ENCODE measurements around the gene NRSN1. TPM values are rescaled to one million over a fixed set of nuclear protein-coding genes. Genes with fewer than 3 reads are reported as not detected.

Gene NRSN1
- total and polyA plus RNA-seq, 2 donors (not counting 1 experiment from before 2014, with no cell fraction given): not detected

DNA sequence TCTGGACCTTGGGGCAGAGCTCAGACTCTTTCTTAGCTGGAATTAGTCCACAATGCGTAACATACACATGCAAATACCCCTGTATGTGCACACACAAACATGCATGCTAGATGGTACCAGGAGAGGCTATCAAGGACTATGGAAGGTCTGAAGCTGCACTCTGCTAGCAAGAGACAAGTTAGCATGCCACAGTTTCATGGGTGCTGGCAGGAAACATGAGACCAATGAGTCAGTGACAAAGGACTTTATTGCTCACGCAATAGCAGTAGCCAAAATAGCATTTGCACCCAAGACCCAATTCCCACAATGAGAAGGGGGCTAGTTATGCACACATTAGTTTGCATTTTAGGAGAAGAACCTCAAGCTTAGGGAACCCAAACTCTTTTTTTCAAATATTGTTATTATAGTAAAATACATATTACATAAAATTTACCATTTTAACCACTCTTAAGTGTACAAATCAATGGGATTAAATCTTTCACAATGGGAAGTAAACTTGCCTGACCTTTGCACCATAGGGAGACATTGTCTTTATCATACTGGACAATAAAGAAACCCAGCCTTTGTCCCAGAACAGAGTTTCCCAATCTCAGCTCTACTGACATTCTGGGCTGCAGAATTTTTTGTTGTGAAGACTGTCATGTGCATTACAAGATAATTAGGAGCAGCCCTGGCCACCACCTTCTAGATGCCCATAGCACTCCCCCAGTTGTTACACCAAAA is 69.1 kb downstream of the NRSN1 start:
- H3K27me3 ChIP-seq (replicated peaks in 1 of 4; ENCODE audit: control extremely low read depth in 1 of 4, control insufficient read depth in 3 of 4, insufficient read depth in 4 of 4, low read length in 3 of 4): peaks cover 0 to 4% (median 1%) of the 10 kb centered on the region in 4 experiments
- H2AFZ ChIP-seq (ENCODE audit: insufficient read depth, low read depth, low read length, poor library complexity, severe bottlenecking): no peak overlapping the region
- no peak overlapping the region for H3K4me3 ChIP-seq (ENCODE audit: control extremely low read depth in 1 of 5, extremely low read depth in 1 of 5, insufficient read depth in 1 of 5, low read depth in 2 of 5, low read length in 4 of 5)
- Mint-ChIP-seq H3K4me3 (no peak overlapping the region), H3K9me3 (ENCODE audit: insufficient read depth) (no peaks in the 10 kb centered on the region), H3K4me1 (no peaks in the 10 kb centered on the region), H3K27ac (no peak overlapping the region), H3K27me3 (peaks cover 20% of the 10 kb centered on the region)
- H4K20me1 ChIP-seq (ENCODE audit: control insufficient read depth, insufficient read depth, low read length, poor library complexity, severe bottlenecking): no peaks in the 10 kb centered on the region
- ATAC-seq (ENCODE audit: low read depth): no peak
- intact Hi-C loops (cut with micrococcal nuclease): no loop called here
- ChIA-PET POLR2A (no interaction called here), CTCF (no interaction called here)
- H3K9ac ChIP-seq (ENCODE audit: low read length): no peak overlapping the region
- H3K4me1 ChIP-seq (ENCODE audit: control insufficient read depth in 2 of 2, insufficient read depth in 2 of 2, low read length in 2 of 2): no peaks in the 10 kb centered on the region
- no peaks in the 10 kb centered on the region for H3K9me3 ChIP-seq (ENCODE audit: control extremely low read depth in 1 of 3, control insufficient read depth in 2 of 3, insufficient read depth in 1 of 3, low read length in 2 of 3)
- 100% methylated on average over 1 of the region's 2 CpGs for WGBS (ENCODE audit: insufficient coverage)
- H3K27ac ChIP-seq (ENCODE audit: low read length in 2 of 2): no peak overlapping the region
- H3K36me3 ChIP-seq (replicated peaks in 1 of 2; ENCODE audit: control extremely low read depth in 1 of 2, control insufficient read depth in 1 of 2, extremely low read depth in 1 of 2, insufficient read depth in 2 of 2, low read length in 1 of 2): no peaks in the 10 kb centered on the region
- no peak for DNase-seq
- no peak overlapping the region for H3K4me2 ChIP-seq (replicated peaks; ENCODE audit: low read depth, low read length, poor library complexity, severe bottlenecking)
- H3K79me2 ChIP-seq (ENCODE audit: control insufficient read depth, insufficient read depth, low read length): no peaks in the 10 kb centered on the region
- no peak for TF ChIP-seq EZH2 (IDR thresholded peaks at IDR 0.05; ENCODE audit: borderline replicate concordance, insufficient read depth, low read depth, low read length, poor library complexity, severe bottlenecking)
- TF ChIP-seq, protein P1, sequence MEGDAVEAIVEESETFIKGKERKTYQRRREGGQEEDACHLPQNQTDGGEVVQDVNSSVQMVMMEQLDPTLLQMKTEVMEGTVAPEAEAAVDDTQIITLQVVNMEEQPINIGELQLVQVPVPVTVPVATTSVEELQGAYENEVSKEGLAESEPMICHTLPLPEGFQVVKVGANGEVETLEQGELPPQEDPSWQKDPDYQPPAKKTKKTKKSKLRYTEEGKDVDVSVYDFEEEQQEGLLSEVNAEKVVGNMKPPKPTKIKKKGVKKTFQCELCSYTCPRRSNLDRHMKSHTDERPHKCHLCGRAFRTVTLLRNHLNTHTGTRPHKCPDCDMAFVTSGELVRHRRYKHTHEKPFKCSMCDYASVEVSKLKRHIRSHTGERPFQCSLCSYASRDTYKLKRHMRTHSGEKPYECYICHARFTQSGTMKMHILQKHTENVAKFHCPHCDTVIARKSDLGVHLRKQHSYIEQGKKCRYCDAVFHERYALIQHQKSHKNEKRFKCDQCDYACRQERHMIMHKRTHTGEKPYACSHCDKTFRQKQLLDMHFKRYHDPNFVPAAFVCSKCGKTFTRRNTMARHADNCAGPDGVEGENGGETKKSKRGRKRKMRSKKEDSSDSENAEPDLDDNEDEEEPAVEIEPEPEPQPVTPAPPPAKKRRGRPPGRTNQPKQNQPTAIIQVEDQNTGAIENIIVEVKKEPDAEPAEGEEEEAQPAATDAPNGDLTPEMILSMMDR (IDR thresholded peaks at IDR 0.05): no peak

DNA sequence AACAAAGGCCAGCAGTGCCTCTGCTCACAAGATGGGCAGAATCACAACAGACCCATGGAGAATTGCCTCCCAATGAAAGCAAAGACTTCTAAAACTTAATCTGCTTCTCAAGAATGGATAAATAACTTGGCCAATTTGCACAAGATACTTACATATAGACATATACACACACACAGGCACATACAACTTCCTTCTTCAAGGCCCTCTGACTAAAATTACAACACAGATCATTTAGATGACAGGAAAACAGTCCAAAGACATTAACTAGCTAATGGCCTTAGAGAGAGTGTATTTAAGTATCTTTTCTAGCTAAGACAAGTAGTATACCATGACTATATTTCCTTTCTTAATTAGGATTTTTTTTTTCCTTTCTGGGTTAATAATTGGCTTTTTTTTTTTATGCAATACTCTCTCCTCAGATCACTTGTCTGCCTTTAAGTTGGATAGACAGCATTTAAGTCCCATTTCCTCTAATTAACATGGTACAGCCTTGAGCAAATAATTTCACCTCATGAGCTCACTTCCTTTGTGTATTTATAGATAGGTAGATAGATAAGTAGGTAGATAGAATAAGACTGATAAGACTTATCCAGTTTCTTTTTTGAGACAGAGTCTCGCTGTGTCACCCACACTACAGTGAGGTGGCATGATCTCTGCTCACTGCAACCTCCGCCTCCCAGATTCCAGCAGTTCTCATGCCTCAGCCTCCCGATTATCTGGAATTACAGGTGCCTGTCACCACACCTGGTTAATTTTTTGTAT is 70.0 kb downstream of the NRSN1 start:
- H3K36me3 ChIP-seq (replicated peaks in 1 of 2; ENCODE audit: control extremely low read depth in 1 of 2, control insufficient read depth in 1 of 2, extremely low read depth in 1 of 2, insufficient read depth in 2 of 2, low read length in 1 of 2): no peaks in the 10 kb centered on the region
- H3K27ac ChIP-seq (ENCODE audit: low read length in 2 of 2): no peak overlapping the region
- no peaks in the 10 kb centered on the region for H3K79me2 ChIP-seq (ENCODE audit: control insufficient read depth, insufficient read depth, low read length)
- H3K4me1 ChIP-seq (ENCODE audit: control insufficient read depth in 2 of 2, insufficient read depth in 2 of 2, low read length in 2 of 2): no peaks in the 10 kb centered on the region
- no peak for DNase-seq
- no peaks in the 10 kb centered on the region for H3K4me1 Mint-ChIP-seq
- ChIA-PET CTCF (no interaction called here), POLR2A (no interaction called here)
- no peaks in the 10 kb centered on the region for H4K20me1 ChIP-seq (ENCODE audit: control insufficient read depth, insufficient read depth, low read length, poor library complexity, severe bottlenecking)
- no peak overlapping the region for H3K4me2 ChIP-seq (replicated peaks; ENCODE audit: low read depth, low read length, poor library complexity, severe bottlenecking)
- no peak overlapping the region for H3K9ac ChIP-seq (ENCODE audit: low read length)
- no peak overlapping the region for H3K4me3 Mint-ChIP-seq
- no peaks in the 10 kb centered on the region for H3K9me3 ChIP-seq (ENCODE audit: control extremely low read depth in 1 of 3, control insufficient read depth in 2 of 3, insufficient read depth in 1 of 3, low read length in 2 of 3)
- peaks cover 0 to 4% (median 1%) of the 10 kb centered on the region in 4 experiments for H3K27me3 ChIP-seq (replicated peaks in 1 of 4; ENCODE audit: control extremely low read depth in 1 of 4, control insufficient read depth in 3 of 4, insufficient read depth in 4 of 4, low read length in 3 of 4)
- peaks cover 28% of the 10 kb centered on the region for H3K27me3 Mint-ChIP-seq
- ATAC-seq (ENCODE audit: low read depth): no peak
- H3K27ac Mint-ChIP-seq: no peak overlapping the region
- no peak for TF ChIP-seq EZH2 (IDR thresholded peaks at IDR 0.05; ENCODE audit: borderline replicate concordance, insufficient read depth, low read depth, low read length, poor library complexity, severe bottlenecking)
- TF ChIP-seq, protein P1 (IDR thresholded peaks at IDR 0.05): no peak
- H3K4me3 ChIP-seq (ENCODE audit: control extremely low read depth in 1 of 5, extremely low read depth in 1 of 5, insufficient read depth in 1 of 5, low read depth in 2 of 5, low read length in 4 of 5): no peak overlapping the region
- WGBS (ENCODE audit: insufficient coverage): 100% methylated on average over 1 of the region's 3 CpGs
- no peaks in the 10 kb centered on the region for H3K9me3 Mint-ChIP-seq (ENCODE audit: insufficient read depth)
- no peak overlapping the region for H2AFZ ChIP-seq (ENCODE audit: insufficient read depth, low read depth, low read length, poor library complexity, severe bottlenecking)
- intact Hi-C loops (cut with micrococcal nuclease): no loop called here
